GM18868 (cell line): ENCODE data around the gene ITGB7.

Experiments used
- ATAC-seq: cut with Tn5 transposase; IDR thresholded peaks from one replicate; pipeline ENCODE4 v1.9.1; 2021; ENCODE audit warnings: mild to moderate bottlenecking, moderate library complexity; ENCODE audit not compliant: unreplicated experiment

ITGB7 gene

DNA sequence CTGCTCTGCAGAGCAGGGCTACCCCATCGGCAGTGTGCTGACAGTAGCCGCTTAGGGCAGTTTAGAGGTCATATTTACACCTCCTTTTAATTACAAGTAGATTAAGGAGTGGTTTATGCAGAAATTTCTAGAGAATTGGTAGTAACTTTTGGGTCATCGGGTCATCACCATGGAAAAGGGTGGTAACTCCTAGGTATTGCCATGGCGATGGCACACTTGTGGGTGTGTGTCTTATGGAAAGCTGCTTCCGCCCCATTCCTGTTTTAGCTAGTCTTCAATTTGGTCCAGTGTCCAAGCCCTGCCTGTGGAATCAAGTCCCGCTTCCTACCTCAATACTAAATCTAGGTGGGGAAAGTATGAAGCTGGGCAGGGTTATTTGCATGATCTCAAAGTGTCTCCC lies 56.0 kb downstream of the ITGB7 start:
- no peak for ATAC-seq

DNA sequence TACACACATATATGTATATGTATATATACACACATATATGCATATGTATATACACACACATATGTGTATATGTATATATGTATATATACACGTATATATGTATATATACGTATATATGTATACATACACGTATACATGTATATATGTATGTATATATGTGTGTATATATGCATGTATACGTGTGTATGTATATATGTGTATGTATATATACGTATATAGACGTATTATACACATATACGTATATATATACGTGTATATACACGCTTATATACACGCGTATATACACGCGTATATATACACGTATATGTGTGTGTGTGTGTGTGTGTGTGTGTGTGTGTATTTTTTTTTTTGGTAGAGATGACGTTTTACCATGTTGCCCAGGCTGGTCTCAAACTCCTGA lies 59.4 kb downstream of the ITGB7 start:
- ATAC-seq, result no peak

- no peak for ATAC-seq
Measured at GRCh38 chr12:53147181-53147580, 59.9 kb downstream of the ITGB7 start.

GRCh38 chr12:53145383-53146260 lies 61.4 kb downstream of the ITGB7 start:
- ATAC-seq, result no peak

- no peak for ATAC-seq
Measured at GRCh38 chr12:53143355-53143754, 63.7 kb downstream of the ITGB7 start.
